HCT116 (cell line): ENCODE results near the gene A4GALT.

Experiments
- CEBPB ChIP-seq: IDR thresholded peaks from 2 replicates; pipeline ENCODE4 v1.6.1; 2012; ENCODE audit warnings: low read depth
- EZH2phosphoT487 ChIP-seq: fragments of 200-600 bp; IDR thresholded peaks from 2 replicates; pipeline ENCODE4 v1.6.1; 2018; ENCODE audit warnings: antibody characterized with exemption, borderline replicate concordance
- MAX ChIP-seq: IDR thresholded peaks from 2 replicates; pipeline ENCODE4 v1.6.1; 2012
- POLR2A ChIP-seq: IDR thresholded peaks from 2 replicates; pipeline ENCODE4 v1.7.0; 2011; ENCODE audit warnings: borderline replicate concordance; ENCODE audit not compliant: insufficient read depth, insufficient read length; ENCODE audit errors: extremely low read depth
- POLR2AphosphoS5 ChIP-seq: IDR thresholded peaks from 2 replicates; pipeline ENCODE4 v1.6.1; 2011; ENCODE audit warnings: mild to moderate bottlenecking, low read depth, low read length, moderate library complexity
- TCF7L2 ChIP-seq: IDR thresholded peaks from 2 replicates; pipeline ENCODE4 v1.7.0; 2011; ENCODE audit warnings: borderline replicate concordance, inconsistent platforms; ENCODE audit not compliant: insufficient read depth, insufficient read length; ENCODE audit errors: extremely low read depth
- YY1 ChIP-seq: IDR thresholded peaks from 2 replicates; pipeline ENCODE4 v1.6.1; 2011; ENCODE audit warnings: low read length, low read depth, moderate library complexity, mild to moderate bottlenecking; ENCODE audit not compliant: insufficient replicate concordance; ENCODE audit errors: extremely low read depth
- ZFX ChIP-seq: fragments of 450-650 bp; IDR thresholded peaks from 2 replicates; pipeline ENCODE4 v1.6.1; 2017
- TF ChIP-seq, protein P1 (sequence below), 3 experiments: fragments of 200-600 bp in 1 of 3; sonication (generic) in 1 of 3; IDR thresholded peaks in 2 of 3; conservative IDR thresholded peaks in 1 of 3; 2 replicates each; pipeline ENCODE4 v1.5.1; 2012 to 2017; ENCODE audit warnings: low read depth in 2 of 3, low read length in 2 of 3, antibody characterized with exemption in 1 of 3, borderline replicate concordance in 1 of 3, control low read depth in 1 of 3, mild to moderate bottlenecking in 1 of 3, mixed read lengths in 1 of 3, mixed run types in 1 of 3, moderate library complexity in 1 of 3; ENCODE audit not compliant: insufficient read depth in 1 of 3
- TF ChIP-seq, protein P2 (sequence below): IDR thresholded peaks from 2 replicates; pipeline ENCODE4 v1.6.1; 2011; ENCODE audit warnings: mild to moderate bottlenecking, low read length, moderate library complexity; ENCODE audit not compliant: insufficient replicate concordance; ENCODE audit errors: extremely low read depth

- no peak for TF ChIP-seq TCF7L2
- TF ChIP-seq, protein P1, sequence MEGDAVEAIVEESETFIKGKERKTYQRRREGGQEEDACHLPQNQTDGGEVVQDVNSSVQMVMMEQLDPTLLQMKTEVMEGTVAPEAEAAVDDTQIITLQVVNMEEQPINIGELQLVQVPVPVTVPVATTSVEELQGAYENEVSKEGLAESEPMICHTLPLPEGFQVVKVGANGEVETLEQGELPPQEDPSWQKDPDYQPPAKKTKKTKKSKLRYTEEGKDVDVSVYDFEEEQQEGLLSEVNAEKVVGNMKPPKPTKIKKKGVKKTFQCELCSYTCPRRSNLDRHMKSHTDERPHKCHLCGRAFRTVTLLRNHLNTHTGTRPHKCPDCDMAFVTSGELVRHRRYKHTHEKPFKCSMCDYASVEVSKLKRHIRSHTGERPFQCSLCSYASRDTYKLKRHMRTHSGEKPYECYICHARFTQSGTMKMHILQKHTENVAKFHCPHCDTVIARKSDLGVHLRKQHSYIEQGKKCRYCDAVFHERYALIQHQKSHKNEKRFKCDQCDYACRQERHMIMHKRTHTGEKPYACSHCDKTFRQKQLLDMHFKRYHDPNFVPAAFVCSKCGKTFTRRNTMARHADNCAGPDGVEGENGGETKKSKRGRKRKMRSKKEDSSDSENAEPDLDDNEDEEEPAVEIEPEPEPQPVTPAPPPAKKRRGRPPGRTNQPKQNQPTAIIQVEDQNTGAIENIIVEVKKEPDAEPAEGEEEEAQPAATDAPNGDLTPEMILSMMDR (IDR thresholded peaks at IDR 0.05 in 2 of 3, conservative IDR thresholded peaks at IDR 0.05 in 1 of 3; ENCODE audit: borderline replicate concordance in 1 of 3, insufficient read depth in 1 of 3, low read depth in 2 of 3, low read length in 2 of 3), result no peak
- TF ChIP-seq, protein P2, sequence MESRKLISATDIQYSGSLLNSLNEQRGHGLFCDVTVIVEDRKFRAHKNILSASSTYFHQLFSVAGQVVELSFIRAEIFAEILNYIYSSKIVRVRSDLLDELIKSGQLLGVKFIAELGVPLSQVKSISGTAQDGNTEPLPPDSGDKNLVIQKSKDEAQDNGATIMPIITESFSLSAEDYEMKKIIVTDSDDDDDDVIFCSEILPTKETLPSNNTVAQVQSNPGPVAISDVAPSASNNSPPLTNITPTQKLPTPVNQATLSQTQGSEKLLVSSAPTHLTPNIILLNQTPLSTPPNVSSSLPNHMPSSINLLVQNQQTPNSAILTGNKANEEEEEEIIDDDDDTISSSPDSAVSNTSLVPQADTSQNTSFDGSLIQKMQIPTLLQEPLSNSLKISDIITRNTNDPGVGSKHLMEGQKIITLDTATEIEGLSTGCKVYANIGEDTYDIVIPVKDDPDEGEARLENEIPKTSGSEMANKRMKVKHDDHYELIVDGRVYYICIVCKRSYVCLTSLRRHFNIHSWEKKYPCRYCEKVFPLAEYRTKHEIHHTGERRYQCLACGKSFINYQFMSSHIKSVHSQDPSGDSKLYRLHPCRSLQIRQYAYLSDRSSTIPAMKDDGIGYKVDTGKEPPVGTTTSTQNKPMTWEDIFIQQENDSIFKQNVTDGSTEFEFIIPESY, result no peak
- no peak for TF ChIP-seq YY1
- no peak for TF ChIP-seq POLR2A
- no peak for TF ChIP-seq ZFX
- TF ChIP-seq CEBPB, result no peak
- no peak for TF ChIP-seq EZH2phosphoT487
- TF ChIP-seq POLR2AphosphoS5, result no peak
- no peak; the same call in 1 of the 2 replicates for TF ChIP-seq MAX
These were observed 49.1 kb upstream of the A4GALT start for GRCh38 chr22:42769574-42770447.
